ENCODE data around the gene DHRS4L2. TPM values are rescaled to one million over a fixed set of nuclear protein-coding genes. Genes with fewer than 3 reads are reported as not detected.
"Not testable (repeated sequence)": the region's sequence is repeated elsewhere in the genome, so short reads cannot be mapped to it uniquely, and the experiment has no call there.

DHRS4L2 gene
- polyA plus RNA-seq, 1 donor (not counting 4 experiments of a cell fraction or from before 2014, with no cell fraction given), result 18.1 TPM

GRCh38 chr14:24029687-24030086 is 41.0 kb downstream of the DHRS4L2 start:
- dilution Hi-C loops (cut with MboI; ENCODE audit: extremely low pct_ligation_motif_present, low sequenced_read_pairs); H2AFZ ChIP-seq (ENCODE audit: control insufficient read depth, low read length); H3K27ac ChIP-seq (ENCODE audit: control insufficient read depth, insufficient read depth, low read length); H3K9ac ChIP-seq (ENCODE audit: control insufficient read depth, extremely low read depth, insufficient read depth, low read length); H3K9me1 ChIP-seq (ENCODE audit: control insufficient read depth, extremely low read depth, insufficient read depth, low read length); FAIRE-seq; DNase-seq (ENCODE audit: low read depth, low spot score); H3K36me3 ChIP-seq (ENCODE audit: control insufficient read depth in 2 of 2, extremely low read depth in 1 of 2, insufficient read depth in 2 of 2, low read length in 2 of 2); H4K20me1 ChIP-seq (ENCODE audit: control insufficient read depth, extremely low read depth, insufficient read depth, low read length); H3K9me3 ChIP-seq (ENCODE audit: control insufficient read depth, low read depth, low read length); H3K4me2 ChIP-seq (ENCODE audit: control insufficient read depth, extremely low read depth, insufficient read depth, low read depth, low read length); H3K4me3 ChIP-seq (ENCODE audit: control insufficient read depth in 2 of 3, extremely low read depth in 1 of 3, insufficient read depth in 2 of 3, low read depth in 1 of 3, low read length in 3 of 3); H3K4me1 ChIP-seq (ENCODE audit: control insufficient read depth, extremely low read depth, insufficient read depth, low read length); H3K27me3 ChIP-seq (ENCODE audit: control insufficient read depth, extremely low read depth, insufficient read depth, low read length); H3K79me2 ChIP-seq (ENCODE audit: control insufficient read depth, insufficient read depth, low read length): not testable (repeated sequence)

- H3K4me2 ChIP-seq (ENCODE audit: control insufficient read depth, extremely low read depth, insufficient read depth, low read depth, low read length); H3K36me3 ChIP-seq (ENCODE audit: control insufficient read depth in 2 of 2, extremely low read depth in 1 of 2, insufficient read depth in 2 of 2, low read length in 2 of 2); H3K9me3 ChIP-seq (ENCODE audit: control insufficient read depth, low read depth, low read length); H3K9ac ChIP-seq (ENCODE audit: control insufficient read depth, extremely low read depth, insufficient read depth, low read length); H3K9me1 ChIP-seq (ENCODE audit: control insufficient read depth, extremely low read depth, insufficient read depth, low read length); DNase-seq (ENCODE audit: low read depth, low spot score); dilution Hi-C loops (cut with MboI; ENCODE audit: extremely low pct_ligation_motif_present, low sequenced_read_pairs); H3K27me3 ChIP-seq (ENCODE audit: control insufficient read depth, extremely low read depth, insufficient read depth, low read length); H3K27ac ChIP-seq (ENCODE audit: control insufficient read depth, insufficient read depth, low read length); H3K79me2 ChIP-seq (ENCODE audit: control insufficient read depth, insufficient read depth, low read length); H4K20me1 ChIP-seq (ENCODE audit: control insufficient read depth, extremely low read depth, insufficient read depth, low read length); H3K4me3 ChIP-seq (ENCODE audit: control insufficient read depth in 2 of 3, extremely low read depth in 1 of 3, insufficient read depth in 2 of 3, low read depth in 1 of 3, low read length in 3 of 3); FAIRE-seq; H2AFZ ChIP-seq (ENCODE audit: control insufficient read depth, low read length); H3K4me1 ChIP-seq (ENCODE audit: control insufficient read depth, extremely low read depth, insufficient read depth, low read length): not testable (repeated sequence)
These were observed 42.6 kb downstream of the DHRS4L2 start for GRCh38 chr14:24031331-24031730.

DNA sequence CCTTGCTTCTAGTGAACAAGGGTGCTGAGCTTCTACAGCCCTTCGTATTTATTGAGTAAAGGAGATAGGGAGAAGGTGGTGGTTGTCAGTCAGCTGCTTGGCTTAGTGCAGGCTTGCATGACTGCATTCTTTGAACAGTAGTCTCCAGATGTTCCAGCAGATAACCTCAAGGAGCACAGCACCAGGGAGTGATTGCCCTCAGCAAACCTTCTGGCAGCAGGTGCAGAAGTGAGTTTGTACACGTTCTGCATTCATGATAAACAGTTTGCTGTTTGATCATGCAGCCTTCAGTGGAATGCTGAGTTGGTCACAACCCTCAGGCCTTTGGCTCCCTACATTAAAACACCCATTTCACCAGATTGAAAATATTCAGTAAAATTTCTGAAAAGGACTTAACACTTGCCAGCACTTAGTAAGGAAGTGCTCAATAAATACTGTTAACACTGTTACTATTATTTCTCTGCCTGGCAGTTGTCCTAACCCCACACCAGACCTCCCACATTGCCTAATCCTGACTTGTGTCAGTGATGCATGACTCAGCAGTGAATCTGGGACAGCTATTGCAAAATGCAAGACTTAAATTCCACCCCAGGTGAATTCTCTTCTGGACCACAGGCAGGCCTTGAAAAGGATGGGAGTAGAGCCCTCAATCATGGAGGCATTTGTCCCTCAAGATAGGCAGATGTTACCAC is 44.1 kb downstream of the DHRS4L2 start:
- H3K9ac ChIP-seq (ENCODE audit: control insufficient read depth, extremely low read depth, insufficient read depth, low read length), result no peak overlapping the region
- no peak for FAIRE-seq
- H3K27me3 ChIP-seq (ENCODE audit: control insufficient read depth, extremely low read depth, insufficient read depth, low read length), result no peaks in the 10 kb centered on the region
- TF ChIP-seq EZH2 (IDR thresholded peaks at IDR 0.05; ENCODE audit: low read length), result no peak
- TF ChIP-seq CTCF (optimal IDR thresholded peaks at IDR 0.05 in 1 of 3, IDR thresholded peaks at IDR 0.05 in 1 of 3, conservative IDR thresholded peaks at IDR 0.05 in 1 of 3; ENCODE audit: extremely low read depth in 1 of 3, insufficient read depth in 2 of 3, low read length in 3 of 3), result no peak
- no peak for DNase-seq (ENCODE audit: low read depth, low spot score)
- H3K9me3 ChIP-seq (ENCODE audit: control insufficient read depth, low read depth, low read length), result no peaks in the 10 kb centered on the region
- H3K36me3 ChIP-seq (ENCODE audit: control insufficient read depth in 2 of 2, extremely low read depth in 1 of 2, insufficient read depth in 2 of 2, low read length in 2 of 2), result no peaks in the 10 kb centered on the region
- H4K20me1 ChIP-seq (ENCODE audit: control insufficient read depth, extremely low read depth, insufficient read depth, low read length), result no peaks in the 10 kb centered on the region
- H2AFZ ChIP-seq (ENCODE audit: control insufficient read depth, low read length), result no peak overlapping the region
- H3K4me3 ChIP-seq (ENCODE audit: control insufficient read depth in 2 of 3, extremely low read depth in 1 of 3, insufficient read depth in 2 of 3, low read depth in 1 of 3, low read length in 3 of 3), result no peak overlapping the region
- no peaks in the 10 kb centered on the region for H3K79me2 ChIP-seq (ENCODE audit: control insufficient read depth, insufficient read depth, low read length)
- no peaks in the 10 kb centered on the region for H3K9me1 ChIP-seq (ENCODE audit: control insufficient read depth, extremely low read depth, insufficient read depth, low read length)
- H3K4me2 ChIP-seq (ENCODE audit: control insufficient read depth, extremely low read depth, insufficient read depth, low read depth, low read length), result no peak overlapping the region
- H3K4me1 ChIP-seq (ENCODE audit: control insufficient read depth, extremely low read depth, insufficient read depth, low read length), result no peaks in the 10 kb centered on the region
- dilution Hi-C loops (cut with MboI; ENCODE audit: extremely low pct_ligation_motif_present, low sequenced_read_pairs), result no loop called here
- H3K27ac ChIP-seq (ENCODE audit: control insufficient read depth, insufficient read depth, low read length), result no peak overlapping the region

DNA sequence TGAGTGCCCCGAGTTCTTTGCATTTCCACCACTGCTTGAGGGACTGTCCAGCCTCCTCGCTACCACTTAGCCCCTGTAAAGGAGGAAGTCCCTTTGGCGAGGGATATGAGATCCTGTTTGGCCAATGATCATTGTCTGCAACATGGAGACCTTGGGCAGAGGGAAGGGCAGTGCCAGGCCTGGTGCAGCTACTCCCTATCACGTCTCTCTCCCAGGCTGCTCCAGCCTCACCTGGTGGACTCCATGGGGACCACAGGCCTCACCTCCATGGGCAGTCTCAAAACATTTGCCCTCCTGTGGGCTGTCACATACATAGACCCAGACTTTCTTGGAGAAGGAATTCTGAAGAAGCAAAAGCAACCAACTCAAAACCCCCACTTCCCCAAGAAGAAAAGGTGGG is 47.0 kb downstream of the DHRS4L2 start:
- H3K27ac ChIP-seq (ENCODE audit: control insufficient read depth, insufficient read depth, low read length); dilution Hi-C loops (cut with MboI; ENCODE audit: extremely low pct_ligation_motif_present, low sequenced_read_pairs); H3K27me3 ChIP-seq (ENCODE audit: control insufficient read depth, extremely low read depth, insufficient read depth, low read length); H2AFZ ChIP-seq (ENCODE audit: control insufficient read depth, low read length); FAIRE-seq; DNase-seq (ENCODE audit: low read depth, low spot score); H3K36me3 ChIP-seq (ENCODE audit: control insufficient read depth in 2 of 2, extremely low read depth in 1 of 2, insufficient read depth in 2 of 2, low read length in 2 of 2); H3K79me2 ChIP-seq (ENCODE audit: control insufficient read depth, insufficient read depth, low read length); H3K9ac ChIP-seq (ENCODE audit: control insufficient read depth, extremely low read depth, insufficient read depth, low read length); H4K20me1 ChIP-seq (ENCODE audit: control insufficient read depth, extremely low read depth, insufficient read depth, low read length); H3K9me3 ChIP-seq (ENCODE audit: control insufficient read depth, low read depth, low read length); H3K4me1 ChIP-seq (ENCODE audit: control insufficient read depth, extremely low read depth, insufficient read depth, low read length); H3K9me1 ChIP-seq (ENCODE audit: control insufficient read depth, extremely low read depth, insufficient read depth, low read length): not testable (repeated sequence)
- Histone ChIP-seq H3K4me3 (ENCODE audit: control insufficient read depth in 2 of 3, extremely low read depth in 1 of 3, insufficient read depth in 2 of 3, low read depth in 1 of 3, low read length in 3 of 3) (peak overlapping the region in 1 of 3 experiments; percentile 60), H3K4me2 (ENCODE audit: control insufficient read depth, extremely low read depth, insufficient read depth, low read depth, low read length) (peak overlapping the region; percentile 79)

Data from keratinocyte (primary cell).